HPDE6-E6E7 (cell line): ENCODE results near the gene KCNH6.

Experiments
- DNase-seq: peaks from one replicate; pipeline ENCODE4 v3.0.0; 2011; ENCODE audit warnings: missing footprints; ENCODE audit errors: extremely low spot score

Gene KCNH6

GRCh38 chr17:63486317-63487013 is 36.7 kb upstream of the KCNH6 start:
- DNase-seq = no peak

GRCh38 chr17:63487014-63487339 is 36.2 kb upstream of the KCNH6 start:
- DNase-seq = no peak

- no peak for DNase-seq
Measured at GRCh38 chr17:63488851-63489250, 34.3 kb upstream of the KCNH6 start.

GRCh38 chr17:63489291-63489690 is 33.9 kb upstream of the KCNH6 start:
- no peak for DNase-seq

GRCh38 chr17:63490329-63490728 is 32.8 kb upstream of the KCNH6 start:
- DNase-seq = no peak

GRCh38 chr17:63490858-63491400 is 32.2 kb upstream of the KCNH6 start:
- DNase-seq = no peak

GRCh38 chr17:63491413-63491812 is 31.7 kb upstream of the KCNH6 start:
- DNase-seq = no peak

GRCh38 chr17:63491977-63492618 is 31.1 kb upstream of the KCNH6 start:
- no peak for DNase-seq

- DNase-seq = no peak
Measured at GRCh38 chr17:63492940-63493339, 30.2 kb upstream of the KCNH6 start.

- DNase-seq = no peak
Measured at GRCh38 chr17:63493411-63493810, 29.7 kb upstream of the KCNH6 start.

GRCh38 chr17:63494300-63494928 is 28.7 kb upstream of the KCNH6 start:
- DNase-seq = no peak

- DNase-seq = no peak
Measured at GRCh38 chr17:63495491-63495890, 27.7 kb upstream of the KCNH6 start.

- DNase-seq = no peak
Measured at GRCh38 chr17:63496177-63496576, 27.0 kb upstream of the KCNH6 start.

- DNase-seq = no peak
Measured at GRCh38 chr17:63496663-63497400, 26.3 kb upstream of the KCNH6 start.

GRCh38 chr17:63497708-63498483 is 25.3 kb upstream of the KCNH6 start:
- DNase-seq = no peak

GRCh38 chr17:63498626-63499195 is 24.4 kb upstream of the KCNH6 start:
- no peak for DNase-seq

GRCh38 chr17:63500543-63501390 is 22.4 kb upstream of the KCNH6 start:
- DNase-seq = no peak

GRCh38 chr17:63503341-63503705 is 19.8 kb upstream of the KCNH6 start:
- no peak for DNase-seq

- DNase-seq = no peak
Measured at GRCh38 chr17:63504261-63504660, 18.9 kb upstream of the KCNH6 start.

GRCh38 chr17:63505341-63505740 is 17.8 kb upstream of the KCNH6 start:
- no peak for DNase-seq
